ENCODE data around the gene NAT14.
"Not testable (repeated sequence)": the region's sequence is repeated elsewhere in the genome, so short reads cannot be mapped to it uniquely, and the experiment has no call there.

Gene NAT14

DNA sequence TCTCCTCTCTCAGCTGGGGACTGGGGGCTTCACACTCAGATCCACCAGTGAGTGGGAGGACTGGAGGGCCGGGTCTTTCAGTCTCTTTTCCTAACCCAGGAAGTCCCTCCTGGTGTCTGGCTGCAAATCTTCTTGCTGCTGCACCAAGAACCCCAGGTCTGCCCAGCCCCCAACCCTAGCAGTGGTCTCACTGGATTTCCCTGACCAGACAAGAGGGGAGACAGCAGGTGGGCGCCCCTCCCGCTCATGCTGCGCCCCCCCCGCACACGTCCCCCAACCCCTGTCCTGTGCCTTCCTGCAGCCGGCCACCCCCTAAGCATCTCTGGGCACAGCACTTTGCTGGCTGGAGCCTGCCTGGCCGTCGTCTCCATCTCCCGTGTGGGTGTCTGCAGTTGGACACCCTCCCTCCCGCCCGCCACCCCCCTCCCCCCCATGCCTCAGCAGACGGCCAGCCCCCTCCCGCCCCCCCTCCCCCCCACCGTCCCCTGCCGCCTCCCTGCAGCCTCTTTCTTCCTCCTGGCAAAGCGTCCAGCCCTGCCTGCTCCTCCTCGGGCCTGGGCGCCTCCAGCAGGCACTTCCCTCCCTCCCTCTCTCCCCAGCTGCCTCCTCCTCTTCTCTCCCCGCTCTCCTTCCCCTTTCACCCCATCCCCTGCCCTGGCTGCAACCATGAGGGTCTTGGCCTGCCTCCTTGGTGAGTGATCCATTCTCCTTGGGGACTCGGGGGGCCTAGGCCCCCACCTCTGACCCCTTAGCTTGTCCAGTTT, 3.1 kb downstream of the NAT14 start, which contains the start of gene SSC5D:
Gene SSC5D, plus strand, starts transcription at position 513 of the 764 bp plus-strand sequence. Its CDS starts 154 bp downstream, at position 667.
- DNase-seq, result no peak

DNA sequence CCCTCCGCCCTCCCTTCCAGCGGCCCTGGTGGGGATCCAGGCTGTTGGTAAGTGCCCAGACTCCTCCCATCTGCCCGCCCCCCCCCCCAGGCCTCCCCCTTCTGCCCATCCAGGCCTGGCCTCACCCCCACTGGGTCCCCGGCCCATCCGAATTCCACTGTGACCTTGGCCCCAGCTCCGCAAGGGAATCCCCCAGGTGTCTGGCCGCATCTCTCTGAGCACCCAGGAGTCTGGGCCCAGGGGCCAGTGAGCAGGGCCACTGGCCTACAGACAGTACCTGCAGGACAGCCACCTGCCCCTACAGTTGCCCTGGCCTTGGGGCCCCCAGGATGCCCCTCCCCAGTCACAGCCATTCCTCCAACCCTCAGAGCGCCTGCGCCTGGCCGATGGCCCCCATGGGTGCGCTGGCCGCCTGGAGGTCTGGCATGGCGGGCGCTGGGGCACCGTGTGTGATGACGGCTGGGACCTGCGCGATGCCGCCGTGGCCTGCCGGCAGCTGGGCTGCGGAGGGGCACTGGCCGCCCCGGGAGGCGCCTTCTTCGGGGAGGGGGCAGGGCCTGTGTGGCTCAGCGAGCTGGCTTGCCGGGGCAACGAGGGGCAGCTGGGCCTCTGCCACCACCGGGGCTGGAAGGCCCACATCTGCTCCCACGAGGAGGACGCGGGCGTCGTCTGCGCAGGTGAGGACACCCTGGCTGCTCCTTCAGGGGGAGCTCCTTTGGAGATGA, 4.2 kb downstream of the NAT14 start:
- no peak for DNase-seq

DNA sequence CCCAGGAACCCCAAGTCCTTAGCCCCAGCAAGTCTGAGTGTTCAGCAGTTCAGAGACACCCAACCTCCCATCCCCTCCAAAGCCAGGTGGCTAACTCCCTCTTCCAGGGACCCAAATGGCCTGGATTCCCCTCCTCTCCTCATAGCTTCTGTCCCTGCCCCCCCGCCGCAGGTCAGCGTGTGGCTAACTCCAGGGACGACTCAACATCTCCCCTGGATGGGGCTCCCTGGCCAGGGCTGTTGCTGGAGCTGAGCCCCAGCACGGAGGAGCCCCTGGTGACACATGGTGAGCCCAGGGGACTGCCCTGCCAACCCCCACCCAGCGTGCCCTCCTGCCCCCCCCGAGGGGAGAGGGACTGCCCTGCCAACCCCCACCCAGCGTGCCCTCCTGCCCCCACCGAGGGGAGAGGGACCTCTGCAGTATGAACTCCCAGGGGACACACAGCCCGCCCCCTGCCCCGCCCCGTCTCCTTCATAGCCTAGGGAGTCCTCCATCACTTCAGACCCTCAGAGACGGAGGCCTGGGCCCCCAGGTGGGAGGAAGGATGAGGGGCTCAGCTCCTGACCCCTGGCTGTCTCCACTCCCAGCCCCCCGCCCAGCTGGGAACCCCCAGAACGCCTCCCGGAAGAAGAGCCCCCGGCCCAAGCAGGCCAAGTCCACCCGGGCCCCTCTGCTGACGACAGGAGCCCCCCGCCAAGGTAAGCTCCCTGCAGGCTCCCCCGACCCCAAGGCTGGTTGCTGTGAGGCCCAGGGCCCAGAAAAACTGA, 4.9 kb downstream of the NAT14 start:
- no peak for DNase-seq

DNA sequence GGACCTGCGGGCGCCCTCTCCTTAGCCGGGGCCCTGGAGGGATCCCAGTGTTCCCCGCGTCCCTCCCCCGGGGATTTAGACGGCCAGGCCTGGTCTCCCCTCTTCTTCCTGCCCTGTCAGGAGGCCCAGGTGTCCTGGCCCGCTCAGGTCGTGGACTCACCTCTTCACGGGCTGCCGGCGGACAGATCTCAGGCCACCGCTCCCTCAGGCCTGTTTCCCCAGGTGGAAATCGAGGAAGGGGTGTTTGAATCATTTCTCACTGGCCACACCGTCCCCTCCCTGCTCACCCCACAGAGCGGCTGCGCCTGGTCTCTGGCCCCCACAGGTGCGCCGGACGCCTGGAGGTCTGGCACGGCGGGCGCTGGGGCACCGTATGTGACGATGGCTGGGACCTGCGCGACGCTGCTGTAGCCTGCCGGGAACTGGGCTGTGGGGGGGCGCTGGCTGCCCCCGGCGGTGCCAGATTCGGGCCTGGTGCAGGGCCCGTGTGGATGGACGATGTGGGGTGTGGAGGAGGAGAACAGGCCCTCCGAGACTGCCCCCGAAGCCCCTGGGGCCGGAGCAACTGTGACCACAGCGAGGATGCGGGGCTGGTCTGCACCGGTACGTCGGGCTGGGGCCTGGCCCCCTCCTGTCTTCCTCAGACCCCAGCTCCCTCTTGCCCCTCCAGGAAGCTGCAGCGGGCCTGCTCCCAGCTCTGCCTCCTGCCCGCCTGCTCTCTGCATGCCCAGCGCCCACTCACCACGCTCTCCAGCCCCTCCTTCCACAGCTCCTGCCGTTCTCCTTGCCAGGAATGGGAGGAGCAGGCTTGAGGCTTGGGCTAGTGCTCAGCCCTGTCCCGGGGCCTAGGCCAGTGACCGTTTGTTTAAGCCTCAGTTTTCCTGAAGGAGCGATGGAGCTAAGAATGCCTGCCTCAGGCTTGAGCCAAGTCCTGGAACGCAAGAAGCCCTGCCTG, 5.8 kb downstream of the NAT14 start:
- no peak for DNase-seq

DNA sequence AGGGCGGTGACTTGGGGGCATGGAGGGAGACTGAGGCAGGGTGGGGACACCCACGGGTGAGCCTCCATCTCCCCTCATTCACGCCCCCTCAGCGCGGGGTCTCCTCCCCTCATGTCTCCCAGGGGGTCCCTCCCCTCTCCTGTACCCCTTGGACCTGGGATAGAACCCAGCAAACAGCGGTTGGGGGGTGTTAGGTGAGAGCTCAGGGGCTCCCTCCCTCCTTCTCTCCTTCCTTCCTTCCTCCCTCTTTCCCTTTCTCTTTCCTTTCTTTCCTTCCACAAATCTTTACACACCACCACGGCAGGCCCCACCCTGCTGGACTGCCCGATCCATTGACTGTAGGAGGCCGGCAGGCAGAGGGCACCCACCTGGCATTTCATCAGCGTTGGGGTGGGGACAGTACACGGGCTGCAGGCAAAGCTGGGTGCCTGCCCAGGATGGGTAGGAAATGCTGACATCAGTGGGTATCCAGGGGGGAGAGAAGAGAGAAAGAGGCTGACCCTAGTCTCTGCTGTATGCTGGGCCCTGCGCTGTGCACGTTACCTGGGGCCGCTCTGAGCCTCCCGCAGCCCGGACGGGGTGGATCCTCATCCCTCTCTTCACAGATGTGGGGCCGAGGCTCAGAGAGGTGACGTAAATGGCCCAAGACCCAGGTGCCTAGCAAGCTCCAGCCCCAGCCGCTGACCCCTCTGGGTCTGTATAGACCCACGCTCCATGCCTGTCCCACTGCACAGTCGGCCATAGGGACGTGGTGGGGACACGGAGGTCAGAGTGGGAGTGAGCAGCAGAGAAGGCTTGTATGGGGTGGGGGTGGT, 6.8 kb downstream of the NAT14 start:
- no peak for DNase-seq

DNA sequence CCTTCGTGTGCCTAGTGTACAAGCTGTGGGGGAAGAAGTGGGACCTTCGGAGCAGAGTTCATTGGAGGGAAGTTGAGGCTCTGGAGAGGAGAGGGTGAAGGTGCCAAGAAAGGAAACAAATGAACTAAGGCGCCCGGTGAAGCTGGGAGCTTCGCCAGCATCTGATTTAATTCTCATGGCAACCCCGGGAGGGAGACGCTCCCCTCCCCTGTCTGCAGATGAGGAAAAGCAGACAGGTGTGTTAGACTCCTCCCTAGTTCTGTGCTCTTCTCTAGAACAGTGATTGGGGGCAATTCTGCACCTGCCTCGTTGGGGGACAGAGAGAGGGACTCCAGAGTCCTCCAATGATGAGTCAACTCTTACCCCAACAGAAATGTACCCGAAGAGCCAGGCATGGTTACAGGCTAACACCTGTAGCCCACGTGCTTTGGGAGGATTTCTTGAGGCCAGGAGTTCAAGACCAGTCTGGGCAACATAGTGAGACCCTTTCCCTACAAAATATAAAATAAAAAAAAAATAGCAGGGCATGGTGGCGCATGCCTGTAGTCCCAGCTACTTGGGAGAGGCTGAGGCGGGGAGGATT, 7.5 kb downstream of the NAT14 start:
- no peak for DNase-seq

DNA sequence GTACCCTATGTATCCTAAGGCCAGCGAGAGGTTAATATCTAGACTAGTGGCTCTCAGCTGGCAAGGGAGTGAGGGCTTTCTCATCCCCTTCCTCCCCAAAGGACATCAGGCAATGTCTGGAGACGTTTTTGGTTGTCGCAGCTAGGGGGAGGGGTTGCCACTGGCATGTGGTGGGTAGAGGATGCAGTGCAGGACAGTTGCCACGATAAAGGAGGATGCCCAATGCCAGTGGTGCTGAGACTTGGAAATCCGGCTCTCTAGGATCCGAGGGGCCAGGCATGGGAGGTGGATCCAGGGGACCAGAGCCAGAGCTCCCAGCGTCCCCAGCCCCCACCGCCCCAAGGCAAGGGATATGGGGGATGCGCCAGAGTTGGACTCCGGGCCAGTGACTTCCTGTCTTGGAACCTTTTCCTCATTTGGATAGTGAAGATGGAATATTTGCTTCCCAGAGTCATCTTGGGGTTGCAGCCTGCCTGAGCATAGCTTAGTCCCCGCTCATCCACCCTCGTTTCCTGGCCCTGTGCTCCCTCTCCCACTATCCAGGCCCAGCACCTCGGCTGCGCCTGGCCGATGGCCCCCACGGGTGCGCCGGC, 8.2 kb downstream of the NAT14 start:
- DNase-seq, result no peak

DNA sequence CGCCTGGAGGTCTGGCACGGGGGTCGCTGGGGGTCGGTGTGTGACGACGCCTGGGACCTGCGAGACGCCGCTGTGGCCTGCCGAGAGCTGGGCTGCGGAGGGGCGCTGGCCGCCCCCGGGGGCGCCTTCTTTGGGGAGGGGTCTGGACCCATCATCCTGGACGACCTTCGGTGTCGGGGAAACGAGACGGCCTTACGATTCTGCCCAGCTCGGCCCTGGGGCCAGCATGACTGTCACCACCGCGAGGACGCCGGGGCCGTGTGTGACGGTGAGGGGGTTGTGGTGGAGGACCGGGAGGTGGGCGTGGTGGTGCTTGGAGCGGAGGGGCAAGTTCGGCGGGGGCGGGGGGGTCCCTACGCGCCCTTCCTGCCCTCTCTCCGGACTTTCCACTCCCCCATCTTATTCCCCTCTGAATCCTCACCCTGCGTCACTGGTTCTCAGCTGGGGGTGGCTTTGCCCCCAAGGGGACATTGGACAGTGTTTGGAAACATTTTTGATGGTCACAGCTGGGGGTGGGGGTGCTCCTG, 8.7 kb downstream of the NAT14 start:
- no peak for DNase-seq

DNA sequence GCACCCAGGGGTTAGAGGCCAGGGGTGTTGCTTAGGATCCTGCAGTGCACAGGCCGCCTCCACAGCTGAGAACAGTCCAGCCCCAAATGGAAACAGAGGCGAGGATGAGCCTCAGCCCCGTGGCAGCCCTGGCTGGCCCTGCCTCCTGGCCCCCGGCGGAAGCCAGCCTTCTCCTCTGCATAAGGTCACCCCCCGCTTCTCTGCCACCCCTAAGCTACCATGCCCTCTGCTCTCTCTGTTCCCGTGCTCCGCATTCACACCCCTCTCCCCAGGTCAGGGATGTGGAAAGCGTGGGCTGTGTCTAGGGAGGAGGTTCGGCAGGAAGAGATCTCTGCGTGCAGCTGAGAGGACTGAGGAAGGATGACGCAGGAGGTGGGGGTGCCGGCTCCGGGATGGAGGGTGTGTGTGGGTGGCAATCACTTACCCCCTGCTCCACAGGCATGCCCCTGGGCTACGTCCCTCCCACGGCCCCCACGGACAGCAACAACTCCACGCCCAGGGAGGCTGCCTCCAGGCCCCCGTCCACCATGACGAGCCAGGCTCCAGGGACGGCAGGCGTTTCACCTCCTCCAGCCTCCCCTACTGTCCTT, 9.3 kb downstream of the NAT14 start:
- DNase-seq, result no peak

DNA sequence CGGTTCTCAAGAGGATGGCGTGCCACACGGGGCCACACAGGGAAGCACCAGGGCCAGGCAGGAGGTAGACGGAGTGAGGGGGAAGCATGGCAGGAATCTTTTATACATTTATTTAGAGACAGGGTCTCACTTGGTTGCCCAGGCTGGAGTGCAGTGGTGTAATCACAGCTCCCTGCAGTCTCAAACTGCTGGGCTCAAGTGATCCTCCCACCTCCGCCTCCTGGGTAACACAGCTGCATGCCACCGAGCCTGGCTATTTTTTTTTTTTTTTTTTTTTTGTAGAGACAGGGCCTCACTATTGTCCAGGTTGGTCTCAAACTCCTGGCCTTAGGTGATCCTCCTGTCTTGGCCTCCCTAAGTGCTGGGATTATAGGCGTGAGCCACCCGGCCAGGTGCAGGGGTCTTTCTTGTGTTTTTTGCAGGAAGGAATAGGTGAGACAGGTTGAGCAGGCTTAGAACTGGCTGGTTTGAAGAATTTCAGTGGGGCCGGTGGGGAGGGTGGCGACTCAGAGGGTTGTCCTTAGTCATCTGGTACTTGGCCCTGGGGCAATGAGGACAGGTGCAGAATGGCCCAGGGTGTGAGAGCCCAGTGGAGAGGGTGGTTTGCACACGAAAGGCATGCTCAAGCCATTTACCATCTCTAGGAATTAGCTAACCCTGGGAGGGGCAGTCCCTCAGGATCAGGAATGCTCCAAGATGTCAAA, 10.8 kb downstream of the NAT14 start:
- DNase-seq, result no peak

DNA sequence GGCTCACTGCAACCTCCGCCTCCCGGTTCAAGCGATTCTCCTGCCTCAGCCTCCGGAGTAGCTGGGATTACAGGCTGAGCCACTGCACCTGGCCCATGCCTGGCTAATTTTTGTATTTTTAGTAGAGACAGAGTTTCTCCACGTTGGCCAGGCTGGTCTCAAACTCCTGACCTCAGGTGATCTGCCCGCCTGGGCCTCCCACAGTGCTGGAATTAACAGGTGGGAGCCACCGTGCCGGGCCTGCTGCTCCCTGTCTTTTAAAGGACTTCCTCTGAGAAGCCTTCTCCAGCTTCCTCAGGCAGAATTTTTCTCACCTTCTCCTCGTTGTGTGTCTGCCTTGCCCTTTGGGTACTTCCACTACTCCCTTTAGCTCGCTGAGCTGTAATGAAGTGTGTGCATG, 11.8 kb downstream of the NAT14 start:
- DNase-seq, result not testable (repeated sequence)

DNA sequence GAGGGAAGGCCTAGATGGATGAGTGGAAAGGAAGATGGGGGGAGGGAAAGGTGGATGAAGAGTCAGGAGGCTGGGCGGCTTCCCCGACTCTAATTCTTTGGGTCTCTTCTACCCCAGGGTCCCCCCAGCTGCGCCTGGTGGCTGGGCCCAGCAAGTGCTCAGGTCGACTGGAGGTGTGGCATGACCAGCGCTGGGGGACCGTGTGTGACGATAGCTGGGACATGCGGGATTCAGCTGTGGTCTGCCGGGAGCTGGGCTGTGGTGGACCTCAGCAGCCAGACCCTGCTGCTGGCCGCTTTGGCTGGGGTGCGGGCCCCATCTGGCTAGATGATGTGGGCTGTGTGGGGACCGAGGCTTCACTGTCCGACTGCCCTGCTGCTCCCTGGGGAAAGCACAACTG, 12.8 kb downstream of the NAT14 start:
- no peak for DNase-seq

DNA sequence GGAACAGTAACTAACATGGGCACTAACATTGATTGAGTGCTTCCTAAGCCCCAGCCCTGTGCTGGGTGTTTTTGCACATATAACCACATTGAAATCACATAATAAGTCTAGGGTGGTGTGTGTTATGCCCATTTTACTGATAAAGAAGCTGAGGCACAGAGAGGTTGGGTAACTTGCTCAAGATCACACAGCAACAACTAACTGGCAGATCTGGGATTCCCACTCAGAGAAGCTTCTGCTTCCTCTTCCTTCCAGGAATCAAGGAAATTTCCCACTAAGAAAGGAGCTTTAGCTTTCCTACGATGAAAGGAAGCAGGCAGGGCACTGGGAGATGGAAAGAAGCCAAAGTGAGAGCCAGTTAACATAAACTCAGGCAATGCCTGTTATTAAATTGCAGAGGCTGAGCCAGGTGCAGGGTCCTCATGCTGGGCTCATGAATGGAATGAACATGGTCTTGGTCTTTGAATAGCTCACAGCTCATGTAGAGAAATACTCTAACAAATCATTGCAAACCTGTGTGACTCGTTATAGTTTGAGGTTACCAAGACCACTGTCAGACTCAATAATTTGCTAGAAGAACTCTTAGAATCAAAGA, 13.4 kb downstream of the NAT14 start:
- DNase-seq, result no peak

DNA sequence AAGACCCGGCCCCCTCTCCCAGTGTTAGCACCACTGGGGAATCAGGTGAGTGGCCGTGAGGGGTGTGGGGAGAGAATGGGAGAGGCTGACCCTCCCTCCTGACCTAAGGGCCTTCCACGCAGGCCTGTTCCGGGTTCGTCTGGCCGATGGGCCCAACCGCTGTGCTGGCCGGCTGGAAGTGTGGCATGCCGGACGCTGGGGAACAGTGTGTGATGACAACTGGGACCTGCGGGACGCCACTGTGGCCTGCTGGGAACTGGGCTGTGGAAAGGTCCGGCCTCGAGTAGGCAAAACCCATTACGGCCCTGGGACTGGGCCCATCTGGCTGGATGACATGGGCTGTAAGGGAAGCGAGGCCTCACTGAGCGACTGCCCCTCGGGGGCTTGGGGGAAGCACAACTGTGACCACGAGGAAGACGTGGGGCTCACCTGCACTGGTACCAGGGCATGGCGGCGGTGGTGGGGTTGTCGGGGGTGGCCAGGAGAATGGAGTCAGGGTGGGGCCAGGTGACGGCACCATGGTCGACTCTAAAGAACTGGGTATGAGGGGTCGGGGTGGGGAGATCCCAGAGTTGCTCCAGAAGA, 15.5 kb downstream of the NAT14 start:
- DNase-seq, result no peak

DNA sequence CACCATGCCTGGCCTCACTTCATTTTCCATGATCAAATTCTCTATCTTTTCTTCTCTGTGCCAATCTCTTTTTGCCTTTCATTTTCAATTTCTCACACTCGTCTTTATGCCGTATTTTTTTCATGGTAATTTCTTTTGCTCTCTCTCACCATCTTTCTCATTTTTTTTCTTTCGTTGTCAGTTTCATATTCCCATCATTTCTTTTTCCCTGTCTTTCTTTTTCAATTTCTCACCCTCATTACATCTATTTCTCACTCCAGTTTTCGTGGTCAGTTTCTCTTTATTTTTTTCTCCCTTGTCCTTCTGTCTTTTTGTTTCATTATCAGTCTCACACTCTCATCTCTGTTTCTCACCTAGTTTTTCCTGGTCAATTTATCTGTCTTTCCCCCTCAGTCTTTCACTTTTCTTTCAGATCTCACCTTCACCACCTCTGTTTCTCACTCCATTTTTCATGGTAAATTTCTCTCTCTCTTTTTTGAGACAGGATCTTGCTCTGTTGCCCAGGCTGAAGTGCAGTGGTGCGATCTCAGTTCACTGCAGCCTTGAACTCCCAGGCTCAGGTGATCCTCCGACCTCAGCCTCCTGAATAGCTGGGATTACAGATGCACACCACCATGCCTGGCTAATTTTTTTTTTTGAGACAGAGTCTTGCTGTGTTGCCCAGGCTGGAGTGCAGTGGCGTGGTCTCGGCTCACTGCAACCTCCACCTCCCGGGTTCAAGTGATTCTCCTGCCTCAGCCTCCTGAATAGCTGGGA, 17.4 kb downstream of the NAT14 start:
- no peak for DNase-seq

DNA sequence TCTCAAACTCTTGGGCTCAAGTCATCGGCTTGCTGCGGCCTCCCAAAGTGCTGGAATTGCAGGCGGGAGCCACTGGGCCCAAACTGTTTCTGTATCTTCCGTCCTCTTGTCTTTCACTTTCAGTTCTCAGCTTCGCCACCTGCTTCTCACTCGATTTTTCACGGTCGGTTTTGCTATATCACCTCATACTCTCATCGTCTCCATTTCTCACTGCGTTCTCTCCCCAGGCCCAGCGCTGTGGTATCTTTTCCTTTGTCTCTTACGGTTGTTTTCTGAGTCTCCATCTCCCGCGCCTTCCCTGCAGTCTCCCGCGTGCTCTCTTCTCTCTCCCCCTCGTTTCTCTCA, 18.1 kb downstream of the NAT14 start:
- DNase-seq, result no peak

DNA sequence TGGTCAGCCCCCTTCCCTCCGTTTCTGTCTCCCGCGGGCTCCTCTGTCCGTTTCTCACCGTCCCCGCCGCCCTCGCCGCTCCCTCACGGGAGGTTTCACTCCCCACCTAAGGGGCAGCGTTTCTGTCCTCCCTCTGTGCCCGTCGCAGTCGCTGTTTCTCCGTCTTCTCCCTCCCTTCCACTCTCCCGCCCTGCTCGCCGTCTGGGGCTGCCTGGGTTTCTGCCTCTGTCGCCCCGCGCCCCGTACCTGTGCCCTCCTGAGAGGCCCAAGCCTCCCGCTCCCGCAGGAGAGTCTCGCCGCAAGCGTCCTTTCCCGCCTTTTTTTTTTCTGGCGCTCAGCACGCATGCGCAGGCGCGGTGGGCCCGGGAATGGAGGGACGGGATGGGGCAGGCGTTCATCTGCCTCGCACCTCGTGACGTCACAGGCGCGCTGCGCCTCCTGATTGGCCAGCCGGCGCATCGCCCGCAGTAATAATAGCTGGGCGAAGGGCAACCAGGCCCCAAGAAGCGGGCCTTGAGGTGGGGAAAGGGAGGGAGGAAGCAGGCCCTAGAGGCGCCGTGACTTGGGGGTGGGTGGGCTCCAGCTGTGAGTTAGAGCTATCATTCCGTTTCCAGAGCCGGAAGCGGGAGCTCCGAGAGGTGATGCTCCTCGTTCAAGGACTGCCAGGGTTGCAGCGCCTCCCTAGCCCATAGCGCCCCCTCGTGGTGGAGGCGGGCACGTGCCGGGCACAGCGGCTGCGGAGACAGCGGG, 18.7 kb downstream of the NAT14 start:
- DNase-seq, result peak; percentile 87
